WTC11 (cell line): Measurements from ENCODE around the gene NDUFV3.

ENCODE experiments used
- KAT7 ChIP-seq: sonication (generic); formaldehyde crosslinking; IDR thresholded peaks from 2 replicates; pipeline ENCODE4 v1.8.1; 2023; ENCODE audit warnings: missing genetic modification reagents, mild to moderate bottlenecking, borderline replicate concordance
- TF ChIP-seq, protein P1 (sequence below): sonication (generic); formaldehyde crosslinking; conservative IDR thresholded peaks from 2 replicates; pipeline ENCODE4 v1.8.1; 2022; ENCODE audit warnings: mild to moderate bottlenecking, missing genetic modification reagents
- TF ChIP-seq, protein P2 (sequence below): fragments of 200-600 bp; IDR thresholded peaks from 2 replicates; pipeline ENCODE4 v1.8.0; 2022; ENCODE audit warnings: antibody characterized with exemption

DNA sequence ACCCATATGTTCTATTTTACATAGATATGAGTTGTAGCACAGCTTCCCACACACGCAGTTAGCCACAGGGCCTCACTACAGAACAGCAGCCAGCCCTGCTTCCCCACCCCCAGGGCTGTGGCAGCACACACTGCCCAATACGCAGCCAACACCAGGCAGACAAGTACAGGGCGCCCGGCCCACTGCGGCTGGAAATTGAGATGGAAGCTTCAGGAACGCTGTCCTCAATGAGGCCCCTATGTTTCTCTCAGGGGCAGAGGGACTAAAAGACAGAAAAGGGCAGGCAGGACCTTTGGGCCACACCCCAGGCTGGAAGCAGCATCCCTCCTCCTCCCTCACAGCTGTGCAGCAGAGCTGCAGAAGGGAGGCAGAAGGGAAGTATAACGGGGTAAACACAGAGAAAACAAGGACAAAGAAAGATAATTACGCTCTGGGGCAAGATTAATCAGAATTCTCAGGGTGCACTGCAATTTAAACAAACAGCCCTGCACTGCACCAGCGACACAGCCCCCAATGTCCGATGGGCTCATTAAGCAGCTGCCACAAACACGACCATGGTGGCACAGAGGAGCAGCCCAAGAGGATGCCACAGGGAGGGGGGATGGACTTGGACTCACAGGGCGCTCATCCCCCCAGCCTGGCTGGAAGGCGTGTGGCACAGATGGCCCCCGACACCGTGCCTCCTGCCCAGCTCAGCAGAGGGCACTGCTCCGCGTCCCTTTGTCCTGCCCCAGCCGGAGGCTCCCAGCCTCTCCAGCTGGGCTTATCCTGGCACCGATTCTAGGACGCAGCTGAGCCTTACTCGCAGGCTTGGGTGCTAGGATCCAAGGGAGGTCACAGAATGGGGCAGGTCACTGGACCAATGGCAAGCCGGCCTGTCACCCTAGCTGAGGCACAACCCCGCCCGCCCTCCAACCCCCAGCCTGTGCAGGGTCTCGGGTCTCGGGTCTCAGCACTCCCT lies 28.0 kb upstream of the NDUFV3 start:
- TF ChIP-seq, protein P1, sequence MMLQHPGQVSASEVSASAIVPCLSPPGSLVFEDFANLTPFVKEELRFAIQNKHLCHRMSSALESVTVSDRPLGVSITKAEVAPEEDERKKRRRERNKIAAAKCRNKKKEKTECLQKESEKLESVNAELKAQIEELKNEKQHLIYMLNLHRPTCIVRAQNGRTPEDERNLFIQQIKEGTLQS (CRISPR knock-in tag) = no peak
- TF ChIP-seq, protein P2, sequence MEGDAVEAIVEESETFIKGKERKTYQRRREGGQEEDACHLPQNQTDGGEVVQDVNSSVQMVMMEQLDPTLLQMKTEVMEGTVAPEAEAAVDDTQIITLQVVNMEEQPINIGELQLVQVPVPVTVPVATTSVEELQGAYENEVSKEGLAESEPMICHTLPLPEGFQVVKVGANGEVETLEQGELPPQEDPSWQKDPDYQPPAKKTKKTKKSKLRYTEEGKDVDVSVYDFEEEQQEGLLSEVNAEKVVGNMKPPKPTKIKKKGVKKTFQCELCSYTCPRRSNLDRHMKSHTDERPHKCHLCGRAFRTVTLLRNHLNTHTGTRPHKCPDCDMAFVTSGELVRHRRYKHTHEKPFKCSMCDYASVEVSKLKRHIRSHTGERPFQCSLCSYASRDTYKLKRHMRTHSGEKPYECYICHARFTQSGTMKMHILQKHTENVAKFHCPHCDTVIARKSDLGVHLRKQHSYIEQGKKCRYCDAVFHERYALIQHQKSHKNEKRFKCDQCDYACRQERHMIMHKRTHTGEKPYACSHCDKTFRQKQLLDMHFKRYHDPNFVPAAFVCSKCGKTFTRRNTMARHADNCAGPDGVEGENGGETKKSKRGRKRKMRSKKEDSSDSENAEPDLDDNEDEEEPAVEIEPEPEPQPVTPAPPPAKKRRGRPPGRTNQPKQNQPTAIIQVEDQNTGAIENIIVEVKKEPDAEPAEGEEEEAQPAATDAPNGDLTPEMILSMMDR = no peak
- no peak for TF ChIP-seq KAT7 (CRISPR knock-in tag)
